GM19463 (cell line): ENCODE results near the gene EFCAB5.
"Not testable (repeated sequence)": the region's sequence is repeated elsewhere in the genome, so short reads cannot be mapped to it uniquely, and the experiment has no call there.

ENCODE experiments used
- ATAC-seq: cut with Tn5 transposase; IDR thresholded peaks from one replicate; pipeline ENCODE4 v1.9.1; 2021; ENCODE audit warnings: mild to moderate bottlenecking, moderate library complexity; ENCODE audit not compliant: unreplicated experiment

The EFCAB5 gene

DNA sequence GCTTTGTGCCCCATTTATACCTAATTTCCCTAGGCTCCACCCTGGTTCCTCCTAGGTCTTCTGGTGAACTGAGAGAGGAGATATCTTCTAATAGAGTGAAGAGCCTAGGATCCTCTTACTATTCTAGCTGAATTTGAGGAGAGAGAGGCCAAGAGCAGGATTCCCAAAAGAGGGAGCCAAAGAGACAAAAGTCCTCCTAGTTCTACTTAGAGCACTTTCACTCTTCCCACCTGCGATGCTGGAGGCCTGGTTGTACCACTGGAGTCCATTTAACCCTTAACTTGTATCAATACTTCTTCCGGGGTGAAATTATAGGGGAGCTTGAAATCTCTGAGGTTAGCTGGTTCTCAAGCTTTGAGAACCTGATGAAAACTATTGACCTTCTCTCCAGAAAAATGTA is 8.1 kb upstream of the EFCAB5 start:
- ATAC-seq = no peak

- not testable (repeated sequence) for ATAC-seq
Observed at GRCh38 chr17:29935909-29936308, 5.5 kb upstream of the EFCAB5 start.

GRCh38 chr17:29936724-29937123 is 4.7 kb upstream of the EFCAB5 start:
- no peak for ATAC-seq

- no peak for ATAC-seq
Observed at GRCh38 chr17:29945281-29945680, 3.8 kb downstream of the EFCAB5 start.

DNA sequence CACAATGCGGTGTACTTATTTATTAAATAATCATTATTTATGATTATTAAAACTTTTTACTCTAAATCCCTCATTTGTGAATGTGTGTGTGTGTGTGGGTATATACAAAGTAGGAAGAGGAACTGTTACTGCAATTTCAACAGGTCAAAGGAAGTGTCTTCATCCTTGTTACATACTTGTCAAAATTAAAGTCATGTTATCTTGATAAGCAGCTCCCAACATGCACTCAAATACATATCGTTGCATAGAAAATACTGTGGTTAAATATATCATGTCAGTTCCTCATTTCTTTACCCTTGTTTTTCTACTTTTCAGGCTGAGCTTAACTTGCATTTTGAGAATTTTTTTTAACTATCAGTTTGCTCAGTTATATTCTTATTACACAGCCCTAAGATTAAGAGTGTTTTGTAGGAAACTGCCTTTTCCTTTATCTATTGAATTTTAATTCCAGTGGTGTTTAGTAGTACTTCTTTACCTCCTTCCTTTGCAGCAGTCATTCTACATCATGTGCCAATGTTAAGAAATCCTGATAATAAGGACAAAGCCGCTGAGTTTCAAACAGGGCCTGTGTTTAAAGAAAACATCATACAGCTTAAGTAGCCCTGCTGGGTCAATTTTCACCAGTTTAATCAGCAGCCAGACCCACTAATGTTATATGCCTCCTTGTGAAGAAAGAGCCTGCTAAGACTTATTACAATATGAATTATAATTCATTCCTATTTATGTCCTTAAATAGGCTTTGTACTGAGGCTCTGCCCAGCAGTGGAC is 7.2 kb downstream of the EFCAB5 start:
- ATAC-seq = no peak

- ATAC-seq = no peak
Observed at GRCh38 chr17:29949696-29950095, 8.3 kb downstream of the EFCAB5 start.

DNA sequence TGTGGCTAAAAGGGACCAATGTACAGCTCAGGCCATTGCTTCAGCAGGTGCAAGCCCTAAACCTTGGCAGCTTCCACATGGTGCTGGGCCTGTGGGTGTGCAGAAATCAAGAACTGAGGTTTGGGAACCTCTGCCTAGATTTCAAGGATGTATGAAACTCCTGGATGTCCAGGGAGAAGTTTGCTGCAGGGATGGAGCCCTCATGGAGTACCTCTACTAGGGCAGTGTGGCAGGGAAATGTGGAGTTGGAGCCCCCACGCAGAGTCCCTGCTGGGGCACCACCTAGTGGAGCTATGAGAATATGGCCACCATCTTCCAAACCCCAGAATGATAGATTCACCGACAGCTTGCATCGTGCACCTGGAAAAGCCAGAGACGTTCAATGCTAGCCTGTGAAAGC is 13.0 kb downstream of the EFCAB5 start:
- ATAC-seq = no peak

- no peak for ATAC-seq
Observed at GRCh38 chr17:29956225-29956624, 14.8 kb downstream of the EFCAB5 start.

GRCh38 chr17:29957488-29957887 is 16.1 kb downstream of the EFCAB5 start:
- ATAC-seq = not testable (repeated sequence)

DNA sequence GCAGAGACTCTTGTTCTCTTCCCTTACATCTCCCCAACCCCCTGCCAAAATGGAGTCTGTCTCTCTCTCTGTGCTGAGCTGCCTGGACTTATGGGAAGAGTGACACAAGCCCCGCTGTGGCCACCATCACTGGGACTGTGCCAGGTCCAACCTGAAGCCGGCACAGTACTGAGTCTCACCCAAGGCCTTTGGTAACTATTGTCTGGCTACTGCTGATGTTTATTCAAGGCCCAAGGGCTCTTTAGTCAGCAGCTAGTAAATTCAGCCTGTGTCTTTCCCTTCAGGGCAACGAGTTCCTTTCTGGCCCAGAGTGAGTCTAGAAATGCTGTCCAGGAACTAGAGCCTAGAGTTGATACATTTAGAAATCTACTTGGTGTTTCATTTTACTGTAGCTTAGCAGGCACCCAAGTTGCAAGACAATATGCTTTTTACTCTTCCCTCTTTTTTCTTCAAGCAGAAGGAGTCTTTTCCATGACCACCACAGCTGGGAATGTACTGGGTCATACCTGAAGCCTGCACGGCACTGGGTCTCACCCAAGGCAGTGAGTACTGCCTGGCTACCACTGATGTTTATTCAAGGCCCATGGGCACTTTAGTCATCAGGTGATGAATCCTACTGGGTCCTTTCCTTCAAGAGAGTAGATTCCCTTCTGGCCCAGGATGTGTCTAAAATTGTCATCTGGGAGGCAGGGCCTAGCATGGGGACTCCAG is 17.7 kb downstream of the EFCAB5 start:
- ATAC-seq = no peak

DNA sequence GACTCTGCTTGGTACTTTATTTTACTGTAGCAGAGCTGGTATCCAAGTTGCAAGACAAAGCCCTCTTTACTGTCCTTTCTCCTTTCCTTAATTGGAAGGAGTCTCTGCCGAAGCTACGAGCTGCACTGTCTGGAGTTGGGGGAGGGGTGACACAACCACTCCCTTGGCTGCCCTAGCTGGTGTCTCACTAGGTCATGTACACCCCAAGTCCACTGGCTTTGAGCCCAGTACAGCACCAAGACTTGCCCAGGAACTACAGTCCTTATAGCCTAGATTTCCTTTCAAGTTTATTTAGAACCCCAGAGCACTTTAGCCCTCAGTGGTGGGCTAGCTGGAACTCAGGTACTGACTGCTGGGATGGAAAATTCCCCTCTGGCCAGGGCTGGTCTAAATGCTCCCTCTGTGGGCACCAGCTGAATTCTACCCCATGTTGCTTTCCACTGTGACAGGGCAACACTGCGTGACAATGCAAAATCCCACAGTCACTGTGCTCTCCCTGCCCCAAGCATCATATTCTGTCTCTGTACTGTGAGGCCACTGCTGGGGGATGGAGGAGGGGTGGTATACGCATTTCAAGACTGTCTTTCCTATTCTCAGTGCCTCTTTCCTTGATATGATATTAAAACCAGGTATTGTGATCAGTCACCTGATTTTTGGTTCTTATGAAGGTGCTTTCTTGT is 18.4 kb downstream of the EFCAB5 start:
- no peak for ATAC-seq

GRCh38 chr17:29962656-29963055 is 21.2 kb downstream of the EFCAB5 start:
- ATAC-seq = no peak

DNA sequence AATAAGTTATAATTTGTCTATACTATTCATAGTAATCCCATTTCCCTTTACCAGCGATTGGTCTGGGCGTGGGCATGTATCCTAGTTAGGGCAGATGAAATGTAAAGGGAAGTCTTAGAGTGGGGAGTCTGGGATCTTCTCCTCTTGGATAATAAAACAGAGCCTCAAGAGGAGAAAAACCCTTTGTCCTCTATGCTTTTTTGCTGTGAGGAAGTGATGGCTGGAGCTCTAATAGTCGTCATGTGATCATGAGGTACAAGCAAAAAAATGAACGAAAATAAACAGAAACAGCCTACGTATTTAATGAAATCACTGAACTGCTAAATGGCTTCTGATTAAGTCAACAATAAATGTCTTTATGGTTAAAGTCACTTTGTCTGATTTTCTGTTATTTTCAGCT is 26.8 kb downstream of the EFCAB5 start:
- ATAC-seq = no peak

DNA sequence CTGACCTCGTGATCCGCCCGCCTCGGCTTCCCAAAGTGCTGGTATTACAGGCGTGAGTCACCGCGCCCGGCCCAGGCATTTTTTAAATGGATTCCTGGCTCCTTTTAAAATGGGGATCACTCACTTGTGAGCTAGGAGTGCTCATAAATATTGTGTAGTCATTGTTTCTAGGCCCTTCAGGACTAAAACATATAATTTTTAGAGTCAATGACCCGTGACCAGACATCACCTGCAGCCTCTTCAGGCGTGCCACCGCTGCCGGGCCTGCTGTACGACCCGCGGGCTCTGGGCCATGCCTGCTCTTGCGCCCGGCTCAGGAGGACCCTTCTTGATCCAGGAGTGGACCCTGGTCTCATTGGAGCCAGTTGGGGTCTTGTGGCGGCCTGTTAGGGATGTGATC is 30.8 kb downstream of the EFCAB5 start:
- ATAC-seq = no peak

GRCh38 chr17:29973005-29973404 is 31.6 kb downstream of the EFCAB5 start:
- no peak for ATAC-seq

DNA sequence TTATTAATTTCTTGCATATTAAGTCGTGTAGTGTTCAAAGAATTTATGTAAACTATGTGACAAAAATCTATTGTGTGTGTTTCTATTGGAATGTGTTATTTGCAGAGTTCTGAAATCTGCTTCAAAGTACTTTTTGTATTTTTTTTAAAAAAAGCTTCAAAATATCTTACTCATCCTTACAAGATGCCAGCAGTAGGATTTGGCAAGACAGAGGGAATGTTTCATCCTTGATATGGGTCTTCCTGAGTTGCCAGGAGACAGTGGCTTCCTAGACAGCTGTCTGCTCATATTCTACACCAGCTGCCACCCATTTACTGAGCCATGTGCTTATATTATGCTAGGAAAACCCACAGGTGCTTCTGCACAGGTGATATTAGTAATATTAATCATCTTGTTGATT is 36.4 kb downstream of the EFCAB5 start:
- no peak for ATAC-seq

- ATAC-seq = no peak
Observed at GRCh38 chr17:29980261-29980660, 38.8 kb downstream of the EFCAB5 start.

GRCh38 chr17:29982991-29983653 is 41.7 kb downstream of the EFCAB5 start:
- no peak for ATAC-seq

DNA sequence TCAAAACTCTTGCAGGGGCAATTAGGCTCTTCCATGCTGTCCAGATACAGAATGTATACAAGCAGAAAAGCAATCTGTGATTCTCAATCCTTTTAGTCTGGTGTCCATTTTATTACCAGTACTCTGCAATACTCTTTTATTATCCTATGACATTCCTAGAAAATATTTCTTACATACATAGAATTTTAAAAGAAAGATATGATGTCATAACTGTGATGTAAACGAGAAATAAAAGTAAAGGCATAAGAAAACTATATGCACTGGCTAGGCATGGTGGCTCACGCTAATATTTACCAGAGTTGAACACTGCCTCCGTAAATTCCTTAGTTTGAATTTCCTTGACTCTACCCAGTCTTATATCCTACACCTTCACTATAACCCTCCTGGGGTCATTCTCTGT is 55.0 kb downstream of the EFCAB5 start:
- ATAC-seq = no peak

GRCh38 chr17:30000001-30000754 is 58.7 kb downstream of the EFCAB5 start:
- no peak for ATAC-seq
